ENCODE results near the gene EEPD1. TPM values are rescaled to one million over a fixed set of nuclear protein-coding genes. Genes with fewer than 3 reads are reported as not detected.

Gene EEPD1
- total RNA-seq, 4 donors from 2014 or later = 19.8 to 46.3 (median 29.3) TPM

DNA sequence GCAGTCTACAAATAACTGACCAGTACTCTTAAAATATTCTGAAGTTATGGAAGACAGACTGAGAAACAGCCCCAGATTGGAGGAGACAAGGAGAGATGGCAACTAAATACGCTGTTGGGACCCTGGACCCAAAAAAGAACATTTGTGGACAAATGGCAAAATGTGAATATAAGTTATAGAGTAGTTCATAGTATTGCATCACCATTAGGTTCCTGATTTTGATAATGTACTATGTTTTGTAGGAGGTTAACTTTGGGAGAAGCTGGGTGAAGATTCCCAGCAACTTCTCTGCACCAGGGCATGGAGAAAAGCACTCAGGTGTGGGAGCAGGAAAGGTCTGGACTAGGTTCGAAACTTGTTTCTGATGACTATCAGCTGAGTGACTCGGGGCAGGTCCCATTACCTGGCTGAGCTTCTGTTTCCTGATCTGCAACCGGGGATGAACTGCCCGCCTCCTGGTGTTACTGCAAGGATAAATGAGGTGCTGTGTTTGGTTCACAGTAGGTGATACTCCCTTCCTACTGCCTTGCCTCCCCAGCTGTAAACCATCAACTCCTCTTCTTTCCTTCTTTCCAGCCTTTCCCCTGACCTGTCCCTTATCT is 48.2 kb downstream of the EEPD1 start:
- no peaks in the 10 kb centered on the region for H3K27me3 ChIP-seq

DNA sequence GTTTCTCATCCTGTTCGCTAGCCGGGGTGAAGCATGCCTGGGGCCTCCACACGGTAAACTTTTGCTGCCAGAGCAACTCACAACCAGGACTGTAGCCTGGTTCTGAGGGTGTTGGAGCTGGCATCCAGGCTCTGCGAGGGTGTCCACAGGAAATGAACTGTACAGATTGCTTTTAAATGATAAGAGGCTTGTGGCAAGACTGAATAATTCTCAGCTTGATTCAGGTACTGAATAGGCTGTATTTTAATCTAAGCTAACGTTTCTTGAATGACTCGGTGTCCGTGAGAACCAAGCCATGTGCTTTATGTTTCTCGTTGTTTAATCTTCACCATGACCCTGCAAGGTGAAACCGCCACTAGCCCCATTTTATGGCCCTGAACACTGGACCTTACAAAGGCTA is 49.3 kb downstream of the EEPD1 start:
- H3K9me3 ChIP-seq = no peaks in the 10 kb centered on the region
- H3K27ac ChIP-seq = no peak overlapping the region
- H3K4me3 ChIP-seq = no peak overlapping the region
- peaks cover 0 to 29% (median 0%) of the 10 kb centered on the region in 4 donors for H3K4me1 ChIP-seq
- TF ChIP-seq POLR2A (IDR thresholded peaks at IDR 0.05) = no peak
- TF ChIP-seq, protein P1, sequence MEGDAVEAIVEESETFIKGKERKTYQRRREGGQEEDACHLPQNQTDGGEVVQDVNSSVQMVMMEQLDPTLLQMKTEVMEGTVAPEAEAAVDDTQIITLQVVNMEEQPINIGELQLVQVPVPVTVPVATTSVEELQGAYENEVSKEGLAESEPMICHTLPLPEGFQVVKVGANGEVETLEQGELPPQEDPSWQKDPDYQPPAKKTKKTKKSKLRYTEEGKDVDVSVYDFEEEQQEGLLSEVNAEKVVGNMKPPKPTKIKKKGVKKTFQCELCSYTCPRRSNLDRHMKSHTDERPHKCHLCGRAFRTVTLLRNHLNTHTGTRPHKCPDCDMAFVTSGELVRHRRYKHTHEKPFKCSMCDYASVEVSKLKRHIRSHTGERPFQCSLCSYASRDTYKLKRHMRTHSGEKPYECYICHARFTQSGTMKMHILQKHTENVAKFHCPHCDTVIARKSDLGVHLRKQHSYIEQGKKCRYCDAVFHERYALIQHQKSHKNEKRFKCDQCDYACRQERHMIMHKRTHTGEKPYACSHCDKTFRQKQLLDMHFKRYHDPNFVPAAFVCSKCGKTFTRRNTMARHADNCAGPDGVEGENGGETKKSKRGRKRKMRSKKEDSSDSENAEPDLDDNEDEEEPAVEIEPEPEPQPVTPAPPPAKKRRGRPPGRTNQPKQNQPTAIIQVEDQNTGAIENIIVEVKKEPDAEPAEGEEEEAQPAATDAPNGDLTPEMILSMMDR (IDR thresholded peaks at IDR 0.05) = no peak
- H3K27me3 ChIP-seq = no peaks in the 10 kb centered on the region
- no peaks in the 10 kb centered on the region for H3K36me3 ChIP-seq
- no peak for DNase-seq

More for the DNA sequence above, 48.2 kb downstream of the EEPD1 start:
- Histone ChIP-seq H3K36me3 (no peaks in the 10 kb centered on the region), H3K4me3 (no peak overlapping the region), H3K27ac (no peak overlapping the region), H3K9me3 (no peaks in the 10 kb centered on the region), H3K4me1 (peaks cover 0 to 17% (median 0%) of the 10 kb centered on the region in 4 donors)
- TF ChIP-seq POLR2A (IDR thresholded peaks at IDR 0.05) = no peak
- TF ChIP-seq, protein P1 (IDR thresholded peaks at IDR 0.05) = no peak
- no peak for DNase-seq

DNA sequence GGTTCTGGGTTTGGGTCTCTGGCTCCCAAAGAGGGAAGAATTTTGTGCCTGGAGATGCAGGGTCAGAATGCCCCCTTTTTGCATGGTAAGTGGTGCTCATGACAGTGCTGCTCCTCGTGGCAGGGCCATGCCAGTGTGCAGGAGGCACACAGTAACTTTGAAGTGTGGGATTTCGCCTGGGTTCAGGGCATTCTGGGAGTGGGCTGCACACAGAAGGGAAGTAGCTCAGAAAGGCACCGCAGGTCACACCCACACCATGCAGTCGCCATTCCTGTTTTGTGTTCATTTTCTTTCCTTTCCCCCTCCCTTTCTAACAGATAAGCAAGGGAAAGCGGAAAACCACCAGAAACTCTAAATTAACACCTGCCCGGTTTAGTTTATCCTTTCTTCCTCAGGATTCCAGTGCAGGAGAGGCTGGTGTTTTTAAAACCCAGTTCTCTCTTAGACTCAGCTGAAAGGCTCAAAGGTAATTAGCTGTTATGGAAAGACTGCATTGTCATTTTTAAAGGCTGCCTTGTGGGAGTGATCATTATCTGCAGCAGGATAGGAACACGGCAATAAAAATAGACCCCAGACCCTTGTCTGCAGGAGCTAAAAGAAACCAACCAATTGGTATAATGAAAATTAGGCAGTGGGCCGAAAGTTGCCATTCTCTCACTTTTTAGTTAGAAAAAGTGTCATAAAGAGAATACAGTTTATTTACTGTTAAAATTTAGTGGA is 50.2 kb downstream of the EEPD1 start:
- no peak overlapping the region for H3K27ac ChIP-seq
- no peak for DNase-seq

DNA sequence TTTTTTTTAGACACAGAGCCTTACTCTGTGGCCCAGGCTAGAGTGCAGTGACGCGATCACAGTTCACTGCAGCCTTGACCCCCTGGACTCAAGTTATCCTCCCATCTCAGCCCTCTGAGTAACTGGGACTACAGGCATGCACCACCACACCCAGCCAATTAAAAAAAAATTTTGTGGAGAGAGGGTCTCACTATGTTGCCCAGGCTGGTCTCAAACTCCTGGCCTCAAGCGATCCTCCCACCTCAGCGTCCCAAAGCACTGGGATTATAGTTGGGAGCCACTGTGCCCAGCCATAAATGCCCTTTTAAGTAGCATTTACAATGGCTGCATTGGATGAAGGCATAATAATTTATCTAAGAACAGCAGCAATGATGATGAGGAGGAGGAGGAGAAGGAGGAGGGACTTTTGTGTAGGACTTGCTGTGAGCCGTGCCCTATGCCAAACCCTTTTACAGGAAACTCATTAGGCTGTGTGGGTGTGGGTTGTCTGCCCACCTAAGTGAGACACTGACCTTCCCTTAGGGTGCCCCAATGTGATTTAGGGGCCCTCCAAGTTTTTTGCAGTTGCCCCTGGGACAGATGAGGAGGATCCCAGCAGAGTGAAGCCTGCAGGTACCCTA is 51.1 kb downstream of the EEPD1 start:
- peaks cover 0 to 47% (median 2%) of the 10 kb centered on the region in 4 donors for H3K4me1 ChIP-seq
- DNase-seq = no peak
- no peaks in the 10 kb centered on the region for H3K9me3 ChIP-seq
- TF ChIP-seq POLR2A (IDR thresholded peaks at IDR 0.05) = no peak
- TF ChIP-seq, protein P1 (IDR thresholded peaks at IDR 0.05) = no peak
- H3K36me3 ChIP-seq = no peaks in the 10 kb centered on the region
- H3K27ac ChIP-seq = no peak overlapping the region
- H3K27me3 ChIP-seq = no peaks in the 10 kb centered on the region
- H3K4me3 ChIP-seq = no peak overlapping the region

More for the DNA sequence above, 50.2 kb downstream of the EEPD1 start:
- TF ChIP-seq, protein P1 (IDR thresholded peaks at IDR 0.05) = no peak
- TF ChIP-seq POLR2A (IDR thresholded peaks at IDR 0.05) = no peak
- Histone ChIP-seq H3K4me3 (no peak overlapping the region), H3K4me1 (peaks cover 0 to 38% (median 2%) of the 10 kb centered on the region in 4 donors), H3K36me3 (no peaks in the 10 kb centered on the region), H3K9me3 (no peaks in the 10 kb centered on the region), H3K27me3 (no peaks in the 10 kb centered on the region)

DNA sequence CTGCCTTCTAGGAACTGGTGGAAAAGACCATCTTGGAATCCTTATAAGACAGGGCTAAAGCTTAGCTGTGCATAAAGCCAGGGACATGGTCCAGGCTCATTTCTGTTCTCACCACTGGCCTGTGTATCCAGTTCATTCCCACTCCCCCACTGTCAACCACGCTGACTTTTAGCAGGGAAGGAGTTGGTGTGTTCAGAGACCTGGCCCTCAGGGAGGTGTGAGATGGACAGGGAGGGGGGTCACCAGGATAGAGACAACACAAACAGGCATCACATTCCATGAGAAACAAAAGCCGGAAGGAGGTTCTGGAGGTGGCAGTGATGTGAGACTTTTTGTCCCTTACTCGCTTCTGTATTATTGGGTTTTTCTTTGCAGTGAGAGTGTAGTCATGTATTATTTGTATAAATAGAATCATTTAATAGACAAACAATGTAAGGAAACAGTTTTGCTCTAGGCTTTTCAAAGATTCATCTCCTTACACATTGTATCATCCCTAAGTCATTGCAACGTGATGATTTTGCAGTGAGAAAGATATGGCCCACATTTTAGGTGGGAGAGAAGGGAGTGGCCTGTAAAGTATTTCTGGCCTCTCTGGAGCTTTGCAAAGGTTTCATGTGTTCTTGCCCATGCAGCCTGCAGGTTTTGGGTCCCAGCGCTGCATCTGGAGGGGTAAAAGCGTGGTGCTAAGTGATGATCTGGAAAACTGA is 52.0 kb downstream of the EEPD1 start:
- no peaks in the 10 kb centered on the region for H3K36me3 ChIP-seq
- H3K4me3 ChIP-seq = no peak overlapping the region
- H3K27me3 ChIP-seq = no peaks in the 10 kb centered on the region
- TF ChIP-seq POLR2A (IDR thresholded peaks at IDR 0.05) = no peak
- TF ChIP-seq, protein P1 (IDR thresholded peaks at IDR 0.05) = no peak
- no peaks in the 10 kb centered on the region for H3K9me3 ChIP-seq
- peak overlapping the region in 1 of 4 donors; percentile 37 for H3K27ac ChIP-seq
- DNase-seq = no peak
- peaks cover 0 to 51% (median 2%) of the 10 kb centered on the region in 4 donors for H3K4me1 ChIP-seq

Measured in Peyer's patch (tissue), 4 donors.